Measurements from ENCODE around the gene MEGF6. TPM values are rescaled to one million over a fixed set of nuclear protein-coding genes. Genes with fewer than 3 reads are reported as not detected.
A peak's percentile ranks its signal among the peaks of the same experiment; 100 is the strongest.
"Not testable (repeated sequence)": the region's sequence is repeated elsewhere in the genome, so short reads cannot be mapped to it uniquely, and the experiment has no call there.

The MEGF6 gene
- total and polyA plus RNA-seq, 2 of the 8 experiments (the other 6 are each of a cell fraction or from before 2014, with no cell fraction given) = 4.1 to 14.8 TPM

GRCh38 chr1:3621151-3621671, 9.9 kb upstream of the MEGF6 start:
- not testable (repeated sequence) for H3K23ac ChIP-seq (ENCODE audit: insufficient read length); H3K9ac ChIP-seq (replicated peaks in 1 of 4; ENCODE audit: extremely low read depth in 1 of 4, low read depth in 3 of 4, low read length in 3 of 4); H2AFZ ChIP-seq (ENCODE audit: low read length); H3K79me1 ChIP-seq (ENCODE audit: low read depth, low read length); H2BK15ac ChIP-seq (ENCODE audit: low read length); H2BK20ac ChIP-seq (ENCODE audit: low read length); H4K8ac ChIP-seq (ENCODE audit: extremely low read depth, insufficient read depth, low read length); H3K18ac ChIP-seq (ENCODE audit: extremely low read depth, low read length); FAIRE-seq; DNase-seq (ENCODE audit: low read depth in 1 of 2, low spot score in 2 of 2); H3K4ac ChIP-seq (replicated peaks; ENCODE audit: insufficient read length, low read depth, low read length); H3K79me2 ChIP-seq (ENCODE audit: control insufficient read depth in 1 of 2, insufficient read depth in 2 of 2, low read length in 2 of 2); H3K4me2 ChIP-seq (ENCODE audit: insufficient read depth in 1 of 2, low read depth in 2 of 2, low read length in 2 of 2); H3K4me3 ChIP-seq (ENCODE audit: extremely low read depth in 1 of 4, insufficient read depth in 2 of 4, low read depth in 3 of 4, low read length in 4 of 4); H3K9me3 ChIP-seq (ENCODE audit: insufficient read depth in 2 of 2, low read depth in 1 of 2, low read length in 1 of 2); H3K27ac ChIP-seq (ENCODE audit: low read depth, low read length); H2BK12ac ChIP-seq (ENCODE audit: low read depth, low read length); H4K91ac ChIP-seq (replicated peaks; ENCODE audit: insufficient read length, low read length); H3K56ac ChIP-seq (replicated peaks; ENCODE audit: insufficient read length, low read depth, low read length); H2BK5ac ChIP-seq (ENCODE audit: low read depth, low read length); H2AK5ac ChIP-seq (ENCODE audit: low read depth, low read length); H3K14ac ChIP-seq (ENCODE audit: insufficient read length); H4K20me1 ChIP-seq (replicated peaks in 1 of 2; ENCODE audit: control insufficient read depth in 1 of 2, insufficient read depth in 2 of 2, low read length in 2 of 2); H3K27me3 ChIP-seq (replicated peaks in 1 of 4; ENCODE audit: control insufficient read depth in 3 of 4, extremely low read depth in 1 of 4, insufficient read depth in 3 of 4, low read length in 3 of 4); H2BK120ac ChIP-seq (replicated peaks; ENCODE audit: low read depth, low read length); H4K5ac ChIP-seq (ENCODE audit: insufficient read length, low read depth, low read length); H3K36me3 ChIP-seq (ENCODE audit: control insufficient read depth in 2 of 4, insufficient read depth in 4 of 4, low read length in 3 of 4)
- POLR2A ChIA-PET (ENCODE audit: partially characterized antibody) = interaction anchor here (1.6 kb wide), 1 partner anchor 13 kb away, joined by 5 read pairs; no protein-coding TSS in a partner anchor
- WGBS, 2 experiments (ENCODE audit: extremely low coverage in 1 of 2, insufficient coverage in 1 of 2, insufficient read length in 1 of 2, insufficient replicate concordance in 2 of 2, low coverage in 1 of 2, low lambda C conversion rate in 2 of 2, missing lambda C conversion rate in 1 of 2) = 44% methylated on average over 15 of the region's 15 CpGs; no CpG with 5 or more reads in 1 of the 2 experiments
- TF ChIP-seq, protein P1, sequence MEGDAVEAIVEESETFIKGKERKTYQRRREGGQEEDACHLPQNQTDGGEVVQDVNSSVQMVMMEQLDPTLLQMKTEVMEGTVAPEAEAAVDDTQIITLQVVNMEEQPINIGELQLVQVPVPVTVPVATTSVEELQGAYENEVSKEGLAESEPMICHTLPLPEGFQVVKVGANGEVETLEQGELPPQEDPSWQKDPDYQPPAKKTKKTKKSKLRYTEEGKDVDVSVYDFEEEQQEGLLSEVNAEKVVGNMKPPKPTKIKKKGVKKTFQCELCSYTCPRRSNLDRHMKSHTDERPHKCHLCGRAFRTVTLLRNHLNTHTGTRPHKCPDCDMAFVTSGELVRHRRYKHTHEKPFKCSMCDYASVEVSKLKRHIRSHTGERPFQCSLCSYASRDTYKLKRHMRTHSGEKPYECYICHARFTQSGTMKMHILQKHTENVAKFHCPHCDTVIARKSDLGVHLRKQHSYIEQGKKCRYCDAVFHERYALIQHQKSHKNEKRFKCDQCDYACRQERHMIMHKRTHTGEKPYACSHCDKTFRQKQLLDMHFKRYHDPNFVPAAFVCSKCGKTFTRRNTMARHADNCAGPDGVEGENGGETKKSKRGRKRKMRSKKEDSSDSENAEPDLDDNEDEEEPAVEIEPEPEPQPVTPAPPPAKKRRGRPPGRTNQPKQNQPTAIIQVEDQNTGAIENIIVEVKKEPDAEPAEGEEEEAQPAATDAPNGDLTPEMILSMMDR (IDR thresholded peaks at IDR 0.05; ENCODE audit: control extremely low read depth in 1 of 3, insufficient read depth in 1 of 3, low read depth in 1 of 3, low read length in 3 of 3) = peak in 2 of 3 experiments; percentile 48 to 51; a peak in 3 of 4 replicates
- peak; percentile 47 to 56 for TF ChIP-seq RAD21 (IDR thresholded peaks at IDR 0.05 in 1 of 2, conservative IDR thresholded peaks at IDR 0.05 in 1 of 2; ENCODE audit: low read depth in 2 of 2, low read length in 2 of 2)
- Histone ChIP-seq H3K4me1 (replicated peaks in 1 of 4; ENCODE audit: control insufficient read depth in 3 of 4, insufficient read depth in 4 of 4, low read length in 3 of 4) (peaks cover 0 to 14% (median 3%) of the 10 kb centered on the region in 4 experiments; a peak in 6 of 7 replicates), H3K23me2 (ENCODE audit: low read depth, low read length) (peaks cover 11% of the 10 kb centered on the region)
- CTCF ChIA-PET (ENCODE audit: partially characterized antibody) = interaction anchor here (0.7 to 6.7 kb wide), 44 partner anchors 9 to 478 kb away, joined by 3 to 148 read pairs (median 5); partner anchors contain the start of gene MEGF6

Data from H1 (cell line).